ENCODE results near the gene SMC5.

Gene SMC5

DNA sequence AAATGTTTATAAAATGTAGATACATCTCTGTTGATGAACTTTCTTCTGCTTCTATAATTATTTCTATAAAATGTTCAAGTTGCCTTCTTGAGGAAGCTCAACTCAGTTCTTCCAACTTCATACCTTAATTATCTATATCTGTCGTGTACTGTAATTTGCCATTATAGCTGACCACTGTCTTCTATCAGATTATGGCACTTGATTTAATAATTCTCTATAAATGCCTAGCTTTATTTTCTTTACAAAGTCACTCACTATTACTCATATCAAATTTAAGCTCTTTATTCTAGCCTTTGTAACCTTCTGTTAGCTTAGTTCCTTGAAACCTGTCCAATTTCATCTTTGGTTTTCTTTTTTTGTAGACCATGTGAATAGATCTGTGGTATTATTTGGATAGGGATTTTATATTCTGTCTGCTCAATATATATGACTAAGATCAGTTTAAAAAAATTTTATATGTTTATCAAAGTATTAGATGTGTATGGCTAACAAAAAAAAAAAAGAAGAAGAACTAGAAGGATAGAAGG, 39.5 kb downstream of the SMC5 start:
- no peak for ATAC-seq
- no peak for TF ChIP-seq CSDC2 (CRISPR knock-in tag; IDR thresholded peaks at IDR 0.05)
- TF ChIP-seq ZNF8 (CRISPR knock-in tag; IDR thresholded peaks at IDR 0.05) = no peak
- no peak for TF ChIP-seq ZNF565 (CRISPR knock-in tag; conservative IDR thresholded peaks at IDR 0.05; ENCODE audit: low read depth)
- no peak for TF ChIP-seq TOX (CRISPR knock-in tag; IDR thresholded peaks at IDR 0.05; ENCODE audit: borderline replicate concordance)
- no peak for TF ChIP-seq PPARA (CRISPR knock-in tag; IDR thresholded peaks at IDR 0.05; ENCODE audit: borderline replicate concordance)
- TF ChIP-seq BACH2 (CRISPR knock-in tag; IDR thresholded peaks at IDR 0.05; ENCODE audit: borderline replicate concordance) = no peak
- TF ChIP-seq ISL1 (CRISPR knock-in tag; IDR thresholded peaks at IDR 0.05) = peak; percentile 92
- TF ChIP-seq TCF4 (CRISPR knock-in tag; IDR thresholded peaks at IDR 0.05; ENCODE audit: borderline replicate concordance) = 0 out of 2 replicates have a peak, but pooled peaks have one; percentile 41
- TF ChIP-seq, protein P1, sequence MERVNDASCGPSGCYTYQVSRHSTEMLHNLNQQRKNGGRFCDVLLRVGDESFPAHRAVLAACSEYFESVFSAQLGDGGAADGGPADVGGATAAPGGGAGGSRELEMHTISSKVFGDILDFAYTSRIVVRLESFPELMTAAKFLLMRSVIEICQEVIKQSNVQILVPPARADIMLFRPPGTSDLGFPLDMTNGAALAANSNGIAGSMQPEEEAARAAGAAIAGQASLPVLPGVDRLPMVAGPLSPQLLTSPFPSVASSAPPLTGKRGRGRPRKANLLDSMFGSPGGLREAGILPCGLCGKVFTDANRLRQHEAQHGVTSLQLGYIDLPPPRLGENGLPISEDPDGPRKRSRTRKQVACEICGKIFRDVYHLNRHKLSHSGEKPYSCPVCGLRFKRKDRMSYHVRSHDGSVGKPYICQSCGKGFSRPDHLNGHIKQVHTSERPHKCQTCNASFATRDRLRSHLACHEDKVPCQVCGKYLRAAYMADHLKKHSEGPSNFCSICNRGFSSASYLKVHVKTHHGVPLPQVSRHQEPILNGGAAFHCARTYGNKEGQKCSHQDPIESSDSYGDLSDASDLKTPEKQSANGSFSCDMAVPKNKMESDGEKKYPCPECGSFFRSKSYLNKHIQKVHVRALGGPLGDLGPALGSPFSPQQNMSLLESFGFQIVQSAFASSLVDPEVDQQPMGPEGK (CRISPR knock-in tag; IDR thresholded peaks at IDR 0.05; ENCODE audit: borderline replicate concordance) = no peak

DNA sequence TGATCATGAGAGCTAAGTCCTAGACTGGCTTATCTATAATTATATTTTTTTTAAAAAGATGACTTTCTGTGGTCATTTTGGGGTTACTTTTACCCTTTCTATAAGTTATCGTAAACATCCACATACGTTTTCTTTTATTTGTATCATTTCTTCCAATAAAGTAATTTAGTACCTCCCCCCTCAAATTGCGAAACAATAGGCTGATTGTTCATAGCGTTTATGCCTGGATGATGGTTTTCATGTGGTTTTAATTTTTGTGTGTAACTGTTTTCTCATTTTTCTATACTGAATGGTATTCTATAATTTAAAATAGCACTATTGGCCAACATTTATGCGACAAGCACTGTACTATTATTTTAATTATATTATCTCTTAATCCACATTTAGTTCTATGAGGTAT, 44.5 kb downstream of the SMC5 start:
- no peak for TF ChIP-seq GLIS3 (CRISPR knock-in tag; IDR thresholded peaks at IDR 0.05)
- TF ChIP-seq ZC3H10 (CRISPR knock-in tag; IDR thresholded peaks at IDR 0.05) = no peak
- TF ChIP-seq, protein P2, sequence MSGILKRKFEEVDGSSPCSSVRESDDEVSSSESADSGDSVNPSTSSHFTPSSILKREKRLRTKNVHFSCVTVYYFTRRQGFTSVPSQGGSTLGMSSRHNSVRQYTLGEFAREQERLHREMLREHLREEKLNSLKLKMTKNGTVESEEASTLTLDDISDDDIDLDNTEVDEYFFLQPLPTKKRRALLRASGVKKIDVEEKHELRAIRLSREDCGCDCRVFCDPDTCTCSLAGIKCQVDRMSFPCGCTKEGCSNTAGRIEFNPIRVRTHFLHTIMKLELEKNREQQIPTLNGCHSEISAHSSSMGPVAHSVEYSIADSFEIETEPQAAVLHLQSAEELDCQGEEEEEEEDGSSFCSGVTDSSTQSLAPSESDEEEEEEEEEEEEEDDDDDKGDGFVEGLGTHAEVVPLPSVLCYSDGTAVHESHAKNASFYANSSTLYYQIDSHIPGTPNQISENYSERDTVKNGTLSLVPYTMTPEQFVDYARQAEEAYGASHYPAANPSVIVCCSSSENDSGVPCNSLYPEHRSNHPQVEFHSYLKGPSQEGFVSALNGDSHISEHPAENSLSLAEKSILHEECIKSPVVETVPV (CRISPR knock-in tag; IDR thresholded peaks at IDR 0.05) = no peak
- TF ChIP-seq ZFP3 (CRISPR knock-in tag; IDR thresholded peaks at IDR 0.05) = no peak
- TF ChIP-seq ZFP30 (CRISPR knock-in tag; IDR thresholded peaks at IDR 0.05) = no peak
- TF ChIP-seq, protein P3, sequence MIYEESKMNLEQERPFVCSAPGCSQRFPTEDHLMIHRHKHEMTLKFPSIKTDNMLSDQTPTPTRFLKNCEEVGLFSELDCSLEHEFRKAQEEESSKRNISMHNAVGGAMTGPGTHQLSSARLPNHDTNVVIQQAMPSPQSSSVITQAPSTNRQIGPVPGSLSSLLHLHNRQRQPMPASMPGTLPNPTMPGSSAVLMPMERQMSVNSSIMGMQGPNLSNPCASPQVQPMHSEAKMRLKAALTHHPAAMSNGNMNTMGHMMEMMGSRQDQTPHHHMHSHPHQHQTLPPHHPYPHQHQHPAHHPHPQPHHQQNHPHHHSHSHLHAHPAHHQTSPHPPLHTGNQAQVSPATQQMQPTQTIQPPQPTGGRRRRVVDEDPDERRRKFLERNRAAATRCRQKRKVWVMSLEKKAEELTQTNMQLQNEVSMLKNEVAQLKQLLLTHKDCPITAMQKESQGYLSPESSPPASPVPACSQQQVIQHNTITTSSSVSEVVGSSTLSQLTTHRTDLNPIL (CRISPR knock-in tag; IDR thresholded peaks at IDR 0.05; ENCODE audit: low read depth) = no peak
- TF ChIP-seq, protein P1 (CRISPR knock-in tag; IDR thresholded peaks at IDR 0.05; ENCODE audit: borderline replicate concordance) = no peak
- TF ChIP-seq ESRRG (CRISPR knock-in tag; IDR thresholded peaks at IDR 0.05) = no peak
- no peak for TF ChIP-seq BACH2 (CRISPR knock-in tag; IDR thresholded peaks at IDR 0.05; ENCODE audit: borderline replicate concordance)
- TF ChIP-seq, protein P4, sequence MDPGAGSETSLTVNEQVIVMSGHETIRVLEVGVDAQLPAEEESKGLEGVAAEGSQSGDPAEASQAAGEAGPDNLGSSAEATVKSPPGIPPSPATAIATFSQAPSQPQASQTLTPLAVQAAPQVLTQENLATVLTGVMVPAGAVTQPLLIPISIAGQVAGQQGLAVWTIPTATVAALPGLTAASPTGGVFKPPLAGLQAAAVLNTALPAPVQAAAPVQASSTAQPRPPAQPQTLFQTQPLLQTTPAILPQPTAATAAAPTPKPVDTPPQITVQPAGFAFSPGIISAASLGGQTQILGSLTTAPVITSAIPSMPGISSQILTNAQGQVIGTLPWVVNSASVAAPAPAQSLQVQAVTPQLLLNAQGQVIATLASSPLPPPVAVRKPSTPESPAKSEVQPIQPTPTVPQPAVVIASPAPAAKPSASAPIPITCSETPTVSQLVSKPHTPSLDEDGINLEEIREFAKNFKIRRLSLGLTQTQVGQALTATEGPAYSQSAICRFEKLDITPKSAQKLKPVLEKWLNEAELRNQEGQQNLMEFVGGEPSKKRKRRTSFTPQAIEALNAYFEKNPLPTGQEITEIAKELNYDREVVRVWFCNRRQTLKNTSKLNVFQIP (CRISPR knock-in tag; IDR thresholded peaks at IDR 0.05; ENCODE audit: borderline replicate concordance, low read depth) = no peak
- no peak for TF ChIP-seq TOX (CRISPR knock-in tag; IDR thresholded peaks at IDR 0.05; ENCODE audit: borderline replicate concordance)
- ATAC-seq = no peak

DNA sequence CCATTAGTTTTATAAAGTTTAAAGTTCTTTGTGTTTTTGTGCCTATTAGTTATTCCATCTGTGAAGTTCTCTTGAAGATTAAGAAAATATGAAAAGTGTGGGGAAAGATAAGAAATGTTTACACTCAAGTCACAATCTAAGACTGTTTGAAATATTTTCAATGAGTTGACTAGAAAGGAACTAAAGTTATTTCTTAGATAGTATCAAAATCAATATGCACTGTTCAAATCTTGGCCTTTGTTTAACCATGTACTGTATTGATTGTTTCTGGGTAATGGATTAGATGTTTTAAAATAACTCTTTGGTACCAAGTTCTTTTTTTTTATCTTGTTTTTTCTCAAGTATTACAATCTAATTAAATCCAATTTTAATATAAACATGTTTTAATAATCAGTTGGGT, 46.0 kb downstream of the SMC5 start:
- no peak for ATAC-seq
- TF ChIP-seq, protein P2 (CRISPR knock-in tag; IDR thresholded peaks at IDR 0.05) = no peak
- no peak for TF ChIP-seq OSR1 (CRISPR knock-in tag; IDR thresholded peaks at IDR 0.05)
- TF ChIP-seq GLIS3 (CRISPR knock-in tag; IDR thresholded peaks at IDR 0.05) = no peak
- TF ChIP-seq ESRRG (CRISPR knock-in tag; IDR thresholded peaks at IDR 0.05) = no peak
- no peak for TF ChIP-seq ZFP3 (CRISPR knock-in tag; IDR thresholded peaks at IDR 0.05)
- no peak for TF ChIP-seq TCF4 (CRISPR knock-in tag; IDR thresholded peaks at IDR 0.05; ENCODE audit: borderline replicate concordance)
- TF ChIP-seq, protein P1 (CRISPR knock-in tag; IDR thresholded peaks at IDR 0.05; ENCODE audit: borderline replicate concordance) = no peak
- TF ChIP-seq CSDC2 (CRISPR knock-in tag; IDR thresholded peaks at IDR 0.05) = no peak
- no peak for TF ChIP-seq ZFP30 (CRISPR knock-in tag; IDR thresholded peaks at IDR 0.05)
- TF ChIP-seq RARB (CRISPR knock-in tag; IDR thresholded peaks at IDR 0.05) = no peak
- TF ChIP-seq ARNTL (CRISPR knock-in tag; IDR thresholded peaks at IDR 0.05; ENCODE audit: borderline replicate concordance, low read depth) = no peak
- TF ChIP-seq, protein P3 (CRISPR knock-in tag; IDR thresholded peaks at IDR 0.05; ENCODE audit: low read depth) = no peak

Measured in SK-N-SH treated with all-trans-retinoic acid at 6 μM for 48 hours (cell line).